ENCODE results near the gene GPR146. TPM values are rescaled to one million over a fixed set of nuclear protein-coding genes. Genes with fewer than 3 reads are reported as not detected.

The GPR146 gene
- total and polyA plus RNA-seq, 2 of the 8 experiments (the other 6 are each of a cell fraction or from before 2014, with no cell fraction given): 1.8 to 2.7 TPM

DNA sequence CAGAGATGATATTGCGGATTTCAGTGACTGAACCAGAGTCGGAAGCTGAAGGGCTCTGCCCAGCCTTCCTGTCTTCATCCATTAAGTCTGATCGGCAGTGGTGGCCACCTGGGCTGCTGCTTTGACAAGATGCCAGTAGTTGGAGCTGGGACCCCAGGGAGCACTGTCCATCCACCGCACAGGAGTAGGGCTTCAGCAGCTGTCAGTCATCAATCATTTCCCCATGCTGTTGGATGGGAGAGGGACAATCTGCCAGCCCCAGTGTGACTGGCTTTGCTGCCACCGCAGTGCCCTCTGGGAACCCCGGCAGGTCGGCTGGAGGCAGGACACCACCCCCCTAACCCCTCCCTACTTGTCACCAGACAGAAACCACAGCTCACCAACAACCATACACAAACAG is 23.0 kb upstream of the GPR146 start (continued):
- TF ChIP-seq, protein P1, sequence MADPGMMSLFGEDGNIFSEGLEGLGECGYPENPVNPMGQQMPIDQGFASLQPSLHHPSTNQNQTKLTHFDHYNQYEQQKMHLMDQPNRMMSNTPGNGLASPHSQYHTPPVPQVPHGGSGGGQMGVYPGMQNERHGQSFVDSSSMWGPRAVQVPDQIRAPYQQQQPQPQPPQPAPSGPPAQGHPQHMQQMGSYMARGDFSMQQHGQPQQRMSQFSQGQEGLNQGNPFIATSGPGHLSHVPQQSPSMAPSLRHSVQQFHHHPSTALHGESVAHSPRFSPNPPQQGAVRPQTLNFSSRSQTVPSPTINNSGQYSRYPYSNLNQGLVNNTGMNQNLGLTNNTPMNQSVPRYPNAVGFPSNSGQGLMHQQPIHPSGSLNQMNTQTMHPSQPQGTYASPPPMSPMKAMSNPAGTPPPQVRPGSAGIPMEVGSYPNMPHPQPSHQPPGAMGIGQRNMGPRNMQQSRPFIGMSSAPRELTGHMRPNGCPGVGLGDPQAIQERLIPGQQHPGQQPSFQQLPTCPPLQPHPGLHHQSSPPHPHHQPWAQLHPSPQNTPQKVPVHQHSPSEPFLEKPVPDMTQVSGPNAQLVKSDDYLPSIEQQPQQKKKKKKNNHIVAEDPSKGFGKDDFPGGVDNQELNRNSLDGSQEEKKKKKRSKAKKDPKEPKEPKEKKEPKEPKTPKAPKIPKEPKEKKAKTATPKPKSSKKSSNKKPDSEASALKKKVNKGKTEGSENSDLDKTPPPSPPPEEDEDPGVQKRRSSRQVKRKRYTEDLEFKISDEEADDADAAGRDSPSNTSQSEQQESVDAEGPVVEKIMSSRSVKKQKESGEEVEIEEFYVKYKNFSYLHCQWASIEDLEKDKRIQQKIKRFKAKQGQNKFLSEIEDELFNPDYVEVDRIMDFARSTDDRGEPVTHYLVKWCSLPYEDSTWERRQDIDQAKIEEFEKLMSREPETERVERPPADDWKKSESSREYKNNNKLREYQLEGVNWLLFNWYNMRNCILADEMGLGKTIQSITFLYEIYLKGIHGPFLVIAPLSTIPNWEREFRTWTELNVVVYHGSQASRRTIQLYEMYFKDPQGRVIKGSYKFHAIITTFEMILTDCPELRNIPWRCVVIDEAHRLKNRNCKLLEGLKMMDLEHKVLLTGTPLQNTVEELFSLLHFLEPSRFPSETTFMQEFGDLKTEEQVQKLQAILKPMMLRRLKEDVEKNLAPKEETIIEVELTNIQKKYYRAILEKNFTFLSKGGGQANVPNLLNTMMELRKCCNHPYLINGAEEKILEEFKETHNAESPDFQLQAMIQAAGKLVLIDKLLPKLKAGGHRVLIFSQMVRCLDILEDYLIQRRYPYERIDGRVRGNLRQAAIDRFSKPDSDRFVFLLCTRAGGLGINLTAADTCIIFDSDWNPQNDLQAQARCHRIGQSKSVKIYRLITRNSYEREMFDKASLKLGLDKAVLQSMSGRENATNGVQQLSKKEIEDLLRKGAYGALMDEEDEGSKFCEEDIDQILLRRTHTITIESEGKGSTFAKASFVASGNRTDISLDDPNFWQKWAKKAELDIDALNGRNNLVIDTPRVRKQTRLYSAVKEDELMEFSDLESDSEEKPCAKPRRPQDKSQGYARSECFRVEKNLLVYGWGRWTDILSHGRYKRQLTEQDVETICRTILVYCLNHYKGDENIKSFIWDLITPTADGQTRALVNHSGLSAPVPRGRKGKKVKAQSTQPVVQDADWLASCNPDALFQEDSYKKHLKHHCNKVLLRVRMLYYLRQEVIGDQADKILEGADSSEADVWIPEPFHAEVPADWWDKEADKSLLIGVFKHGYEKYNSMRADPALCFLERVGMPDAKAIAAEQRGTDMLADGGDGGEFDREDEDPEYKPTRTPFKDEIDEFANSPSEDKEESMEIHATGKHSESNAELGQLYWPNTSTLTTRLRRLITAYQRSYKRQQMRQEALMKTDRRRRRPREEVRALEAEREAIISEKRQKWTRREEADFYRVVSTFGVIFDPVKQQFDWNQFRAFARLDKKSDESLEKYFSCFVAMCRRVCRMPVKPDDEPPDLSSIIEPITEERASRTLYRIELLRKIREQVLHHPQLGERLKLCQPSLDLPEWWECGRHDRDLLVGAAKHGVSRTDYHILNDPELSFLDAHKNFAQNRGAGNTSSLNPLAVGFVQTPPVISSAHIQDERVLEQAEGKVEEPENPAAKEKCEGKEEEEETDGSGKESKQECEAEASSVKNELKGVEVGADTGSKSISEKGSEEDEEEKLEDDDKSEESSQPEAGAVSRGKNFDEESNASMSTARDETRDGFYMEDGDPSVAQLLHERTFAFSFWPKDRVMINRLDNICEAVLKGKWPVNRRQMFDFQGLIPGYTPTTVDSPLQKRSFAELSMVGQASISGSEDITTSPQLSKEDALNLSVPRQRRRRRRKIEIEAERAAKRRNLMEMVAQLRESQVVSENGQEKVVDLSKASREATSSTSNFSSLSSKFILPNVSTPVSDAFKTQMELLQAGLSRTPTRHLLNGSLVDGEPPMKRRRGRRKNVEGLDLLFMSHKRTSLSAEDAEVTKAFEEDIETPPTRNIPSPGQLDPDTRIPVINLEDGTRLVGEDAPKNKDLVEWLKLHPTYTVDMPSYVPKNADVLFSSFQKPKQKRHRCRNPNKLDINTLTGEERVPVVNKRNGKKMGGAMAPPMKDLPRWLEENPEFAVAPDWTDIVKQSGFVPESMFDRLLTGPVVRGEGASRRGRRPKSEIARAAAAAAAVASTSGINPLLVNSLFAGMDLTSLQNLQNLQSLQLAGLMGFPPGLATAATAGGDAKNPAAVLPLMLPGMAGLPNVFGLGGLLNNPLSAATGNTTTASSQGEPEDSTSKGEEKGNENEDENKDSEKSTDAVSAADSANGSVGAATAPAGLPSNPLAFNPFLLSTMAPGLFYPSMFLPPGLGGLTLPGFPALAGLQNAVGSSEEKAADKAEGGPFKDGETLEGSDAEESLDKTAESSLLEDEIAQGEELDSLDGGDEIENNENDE (IDR thresholded peaks at IDR 0.05; ENCODE audit: insufficient replicate concordance, low read length): no peak
- TF ChIP-seq SP4 (IDR thresholded peaks at IDR 0.05; ENCODE audit: low read length): no peak
- no peak for TF ChIP-seq CEBPB (IDR thresholded peaks at IDR 0.05; ENCODE audit: low read depth, low read length)

Measured in H1 (cell line).